Endothelial cell of umbilical vein (primary cell): ENCODE data around the gene BCL6B. TPM values are rescaled to one million over a fixed set of nuclear protein-coding genes. Genes with fewer than 3 reads are reported as not detected.
"Not testable (repeated sequence)": the region's sequence is repeated elsewhere in the genome, so short reads cannot be mapped to it uniquely, and the experiment has no call there.

Source experiments
- BruUV-seq: library from RNA; stranded (reverse); fragments of 400-500 nt; replicated peaks from 2 replicates; lab custom pipeline; 2021; lab: Mats Ljungman, UMichigan
- CTCF ChIA-PET: fragments of 300-600, 350-600 bp; sonication (Branson Sonifier 250); formaldehyde crosslinking; loops from one replicate; lab custom pipeline; 2021; ENCODE audit warnings: antibody characterized with exemption, inconsistent platforms; lab: Charles Lee
- POLR2A ChIA-PET: fragments of 300-600, 350-600 bp; sonication (Branson Sonifier 250); formaldehyde crosslinking; loops from one replicate; lab custom pipeline; 2021; ENCODE audit warnings: antibody characterized with exemption, inconsistent platforms; lab: Charles Lee
- DNase-seq: peaks from one replicate; pipeline ENCODE4 v3.0.0-alpha.2; 2011; ENCODE audit warnings: low read depth, low spot score
- FAIRE-seq: peaks from 2 replicates; lab custom pipeline; 2011; peaks lifted over from hg19 to GRCh38; lab: Jason Lieb, UNC
- H2AFZ ChIP-seq: 2 replicates; pipeline ENCODE4 v1.6.0; 2012; ENCODE audit warnings: low read depth, low read length, control low read depth, inconsistent platforms
- H3K27ac ChIP-seq: 2 replicates; pipeline ENCODE4 v1.5.1; 2011; ENCODE audit warnings: low read depth, mild to moderate bottlenecking, control low read depth, low read length, moderate library complexity; ENCODE audit not compliant: insufficient read depth
- H3K27me3 ChIP-seq, 2 experiments: 2 replicates each; pipeline versions ENCODE4 v1.6.0 to v1.6.1; 2011; ENCODE audit warnings: low read length in 2 of 2, mixed read lengths in 1 of 2; ENCODE audit not compliant: control insufficient read depth in 2 of 2, insufficient read depth in 2 of 2
- H3K36me3 ChIP-seq, 2 experiments: 2 replicates in 1 of 2; 3 replicates in 1 of 2; pipeline ENCODE4 v1.5.1; 2011; ENCODE audit warnings: low read length in 2 of 2, mild to moderate bottlenecking in 1 of 2, moderate library complexity in 1 of 2; ENCODE audit not compliant: control insufficient read depth in 2 of 2, insufficient read depth in 2 of 2; ENCODE audit errors: extremely low read depth in 1 of 2
- H3K4me1 ChIP-seq: 3 replicates; pipeline ENCODE4 v1.5.1; 2011; ENCODE audit warnings: mild to moderate bottlenecking, low read length; ENCODE audit not compliant: control insufficient read depth, insufficient read depth; ENCODE audit errors: extremely low read depth
- H3K4me2 ChIP-seq: 2 replicates; pipeline ENCODE4 v1.6.1; 2011; ENCODE audit warnings: low read length, control low read depth, mixed read lengths; ENCODE audit not compliant: insufficient read depth
- H3K4me3 ChIP-seq, 3 experiments: fragments of 200-600 bp in 1 of 3; sonication (generic), shearing (Covaris generic) in 1 of 3; replicated peaks in 1 of 3; 2 replicates each; pipeline ENCODE4 v1.5.1; 2011 to 2016; ENCODE audit warnings: control low read depth in 3 of 3, low read length in 3 of 3, mild to moderate bottlenecking in 2 of 3, inconsistent platforms in 1 of 3, low read depth in 1 of 3, moderate library complexity in 1 of 3; ENCODE audit not compliant: insufficient read depth in 1 of 3
- H3K79me2 ChIP-seq: 2 replicates; pipeline ENCODE4 v1.6.0; 2012; ENCODE audit warnings: low read length, inconsistent platforms; ENCODE audit not compliant: control insufficient read depth, insufficient read depth
- H3K9ac ChIP-seq: replicated peaks from 2 replicates; pipeline ENCODE3; 2011; ENCODE audit warnings: low read length, control low read depth; ENCODE audit not compliant: insufficient read depth; ENCODE audit errors: extremely low read depth
- H3K9me1 ChIP-seq: replicated peaks from 3 replicates; pipeline ENCODE4 v1.6.0; 2011; ENCODE audit warnings: mild to moderate bottlenecking, low read length; ENCODE audit not compliant: control insufficient read depth, insufficient read depth; ENCODE audit errors: extremely low read depth
- H3K9me3 ChIP-seq: replicated peaks from 2 replicates; pipeline ENCODE4 v1.5.1; 2012; ENCODE audit warnings: low read length, inconsistent platforms; ENCODE audit not compliant: control insufficient read depth, insufficient read depth
- H4K20me1 ChIP-seq: replicated peaks from 2 replicates; pipeline ENCODE3; 2011; ENCODE audit warnings: mild to moderate bottlenecking, low read length; ENCODE audit not compliant: control insufficient read depth, insufficient read depth; ENCODE audit errors: extremely low read depth
- MYC ChIP-seq: IDR thresholded peaks from one replicate; pipeline ENCODE4 v1.6.1; 2011; ENCODE audit warnings: mild to moderate bottlenecking, low read depth, low read length
- dilution Hi-C: fragments of 300-500 bp; cut with MboI; formaldehyde crosslinking; loops from one replicate; pipeline ENCODE4 v1.15.0; 2019; ENCODE audit warnings: low sequenced_read_pairs; ENCODE audit not compliant: extremely low pct_ligation_motif_present
- intact Hi-C: fragments of 100-400 bp; cut with micrococcal nuclease; formaldehyde crosslinking; loops from one replicate; pipeline ENCODE4 v1.10.0; 2022
- polyA plus RNA-seq, 4 experiments: library from polyadenylated mRNA; depleted of rRNA in 3 of 4; stranded (reverse) in 3 of 4; unstranded in 1 of 4; fragments of >200 nt; gene quantifications; 2 replicates each; pipeline versions ENCODE4 v1.2.1 to v1.2.3, GENCODE V29; 2011 to 2012; ENCODE audit warnings: missing spikeins in 1 of 4
- total RNA-seq: library from RNA; stranded (reverse); gene quantifications from 2 replicates; pipeline ENCODE4 v1.2.3, GENCODE V29; 2021

Gene BCL6B
- total and polyA plus RNA-seq, 2 donors (not counting 3 experiments of a cell fraction or from before 2014, with no cell fraction given), result 93.5 to 160 TPM

- DNase-seq (no peak), FAIRE-seq (no peak)
- H3K4me2 ChIP-seq, result no peak overlapping the region
- ChIA-PET POLR2A (no interaction called here), CTCF (interaction anchor here (0.8 to 5.9 kb wide), 12 partner anchors 8 to 248 kb away, joined by 3 to 223 read pairs (median 3); no protein-coding TSS in a partner anchor)
- no peak overlapping the region for H3K9ac ChIP-seq
- H3K79me2 ChIP-seq, result no peaks in the 10 kb centered on the region
- no TSS peak for BruUV-seq
- intact Hi-C loops, result no loop called here
- H4K20me1 ChIP-seq, result no peaks in the 10 kb centered on the region
- dilution Hi-C loops, result no loop called here
- peaks cover 13% of the 10 kb centered on the region for H3K4me1 ChIP-seq
- no peak overlapping the region for H3K27ac ChIP-seq
- H3K36me3 ChIP-seq, result no peaks in the 10 kb centered on the region
- no peak for TF ChIP-seq MYC
- peak overlapping the region; percentile 17 for H2AFZ ChIP-seq
- H3K27me3 ChIP-seq, result no peaks in the 10 kb centered on the region
- H3K9me3 ChIP-seq, result no peaks in the 10 kb centered on the region
- H3K9me1 ChIP-seq, result no peaks in the 10 kb centered on the region
- no peak overlapping the region for H3K4me3 ChIP-seq
Observed at GRCh38 chr17:7048968-7049367, 26.1 kb downstream of the BCL6B start.

GRCh38 chr17:7050583-7050982 is 27.7 kb downstream of the BCL6B start:
- H4K20me1 ChIP-seq, H3K27me3 ChIP-seq, H3K9me3 ChIP-seq, DNase-seq, H3K4me3 ChIP-seq, H3K9me1 ChIP-seq, dilution Hi-C loops, intact Hi-C loops, H3K9ac ChIP-seq, FAIRE-seq, H3K27ac ChIP-seq, BruUV-seq, H3K4me2 ChIP-seq, H2AFZ ChIP-seq, POLR2A ChIA-PET, H3K79me2 ChIP-seq, H3K36me3 ChIP-seq: not testable (repeated sequence)
- CTCF ChIA-PET, result interaction anchor here (0.7 to 6.3 kb wide), 5 partner anchors 10 to 246 kb away, joined by 3 to 212 read pairs (median 3); no protein-coding TSS in a partner anchor
- peaks cover 12% of the 10 kb centered on the region for H3K4me1 ChIP-seq
